Measurements from ENCODE around the gene ELMO1. TPM values are rescaled to one million over a fixed set of nuclear protein-coding genes. Genes with fewer than 3 reads are reported as not detected.

The ELMO1 gene
- polyA plus RNA-seq, 2 of the 4 experiments (the other 2 are of a cell fraction) = 2.3 to 6.1 TPM

DNA sequence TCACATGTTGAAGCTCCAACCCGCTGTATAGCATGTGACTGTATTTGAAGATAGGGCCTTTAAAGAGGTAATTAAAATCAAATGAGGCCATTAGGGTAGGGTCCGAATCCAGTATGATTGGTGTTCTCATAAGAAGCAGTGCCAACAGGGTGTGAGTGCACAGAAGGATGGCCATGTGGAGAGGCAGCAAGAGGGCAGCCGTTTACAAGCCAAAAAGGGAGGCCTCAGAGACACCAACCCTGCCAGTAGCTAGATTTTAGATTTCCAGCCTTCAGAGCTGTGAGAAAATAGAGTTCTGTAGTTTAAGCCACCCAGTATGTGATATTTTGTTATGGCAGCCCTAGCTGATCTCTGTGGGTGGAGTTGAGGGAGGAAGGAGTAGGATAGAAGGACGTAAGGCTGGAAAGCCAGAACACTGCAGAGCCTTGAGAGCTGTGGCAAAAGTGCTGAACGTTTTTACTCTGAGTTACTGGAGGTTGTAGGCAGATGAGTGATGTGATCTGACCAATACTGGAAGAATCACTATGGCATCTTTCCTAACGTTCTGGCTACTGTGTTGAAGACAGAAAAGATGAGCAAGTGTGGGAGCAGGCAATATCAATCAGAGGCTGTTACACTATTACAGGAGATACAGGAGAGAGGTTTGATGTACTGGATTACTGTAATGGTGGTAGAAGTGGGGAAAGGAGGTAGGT is 334.9 kb downstream of the ELMO1 start:
- DNase-seq (ENCODE audit: low read depth in 1 of 2, low spot score in 1 of 2) = no peak
- POLR2A ChIA-PET = no interaction called here
- CTCF ChIA-PET = interaction anchor here (0.6 kb wide), 1 partner anchor 20 kb away, joined by 3 read pairs; no protein-coding TSS in a partner anchor
- no peak for ATAC-seq
- H3K4me1 ChIP-seq = no peaks in the 10 kb centered on the region
- no peaks in the 10 kb centered on the region for H3K9me3 ChIP-seq
- no peak overlapping the region for H3K27ac ChIP-seq
- 32% methylated on average over 6 of the region's 6 CpGs for WGBS (ENCODE audit: missing lambda C conversion rate)
- no peak overlapping the region for H3K4me2 ChIP-seq
- H3K4me3 ChIP-seq = no peak overlapping the region
- FAIRE-seq = no peak
- no peak for TF ChIP-seq CBX8 (IDR thresholded peaks at IDR 0.05)
- TF ChIP-seq MAZ (IDR thresholded peaks at IDR 0.05; ENCODE audit: borderline replicate concordance, low read depth, low read length) = no peak
- no peak for TF ChIP-seq CHD2 (IDR thresholded peaks at IDR 0.05; ENCODE audit: low read length, partially characterized antibody)
- TF ChIP-seq MAFK (IDR thresholded peaks at IDR 0.05; ENCODE audit: partially characterized antibody) = no peak
- TF ChIP-seq ZC3H11A (IDR thresholded peaks at IDR 0.05) = no peak
- TF ChIP-seq FOSB (CRISPR knock-in tag; IDR thresholded peaks at IDR 0.05) = no peak
- no peak for TF ChIP-seq RCOR1 (IDR thresholded peaks at IDR 0.05; ENCODE audit: low read depth, low read length)
- no peak for TF ChIP-seq RNF2 (IDR thresholded peaks at IDR 0.05; ENCODE audit: borderline replicate concordance, low read depth)
- no peak for TF ChIP-seq SREBF2 (IDR thresholded peaks at IDR 0.05)
- no peak for TF ChIP-seq PHF8 (IDR thresholded peaks at IDR 0.05; ENCODE audit: borderline replicate concordance, low read depth)
- TF ChIP-seq JUN (IDR thresholded peaks at IDR 0.05) = no peak
- TF ChIP-seq ZNF302 (CRISPR knock-in tag; IDR thresholded peaks at IDR 0.05) = no peak
- TF ChIP-seq NFE2L2 (conservative IDR thresholded peaks at IDR 0.05; ENCODE audit: low read length) = no peak
- no peak for TF ChIP-seq CHD4 (IDR thresholded peaks at IDR 0.05; ENCODE audit: borderline replicate concordance)
- no peak for TF ChIP-seq MAX (IDR thresholded peaks at IDR 0.05)
- TF ChIP-seq NR3C1 (IDR thresholded peaks at IDR 0.05) = no peak

DNA sequence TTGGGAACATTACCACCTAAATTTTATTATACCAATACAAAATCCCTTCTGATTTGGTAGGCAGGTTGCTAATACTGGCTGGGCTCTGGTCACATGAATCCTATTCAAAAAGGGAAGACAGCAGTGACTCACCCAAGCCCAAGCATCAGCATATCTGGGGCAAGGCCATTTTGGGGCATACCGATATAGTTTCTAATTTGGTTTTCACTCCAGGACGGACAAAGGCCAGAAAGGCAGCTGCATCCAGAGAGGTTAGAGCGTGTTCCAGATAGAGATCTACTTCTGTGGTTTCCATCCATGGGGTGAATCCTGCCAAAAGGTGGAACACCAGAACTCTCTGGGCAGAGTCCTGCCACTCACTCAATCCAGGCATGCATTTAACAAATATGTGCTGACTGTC is 335.8 kb downstream of the ELMO1 start:
- Histone ChIP-seq H3K4me3 (no peak overlapping the region), H3K4me1 (no peaks in the 10 kb centered on the region), H3K27ac (no peak overlapping the region), H3K4me2 (no peak overlapping the region), H3K9me3 (no peaks in the 10 kb centered on the region)
- WGBS (ENCODE audit: missing lambda C conversion rate) = 67% methylated on average over 3 of the region's 3 CpGs
- DNase-seq (ENCODE audit: low read depth in 1 of 2, low spot score in 1 of 2) (no peak), FAIRE-seq (no peak), ATAC-seq (no peak)
- ChIA-PET POLR2A (no interaction called here), CTCF (no interaction called here)
- no peak for TF ChIP-seq EHF (CRISPR knock-in tag; IDR thresholded peaks at IDR 0.05)
- TF ChIP-seq RCOR1 (IDR thresholded peaks at IDR 0.05; ENCODE audit: low read depth, low read length) = no peak
- no peak for TF ChIP-seq HDAC2 (IDR thresholded peaks at IDR 0.05)
- TF ChIP-seq MAFK (IDR thresholded peaks at IDR 0.05; ENCODE audit: partially characterized antibody) = no peak
- TF ChIP-seq CBX2 (IDR thresholded peaks at IDR 0.05; ENCODE audit: borderline replicate concordance, low read depth) = no peak
- TF ChIP-seq, protein P1, sequence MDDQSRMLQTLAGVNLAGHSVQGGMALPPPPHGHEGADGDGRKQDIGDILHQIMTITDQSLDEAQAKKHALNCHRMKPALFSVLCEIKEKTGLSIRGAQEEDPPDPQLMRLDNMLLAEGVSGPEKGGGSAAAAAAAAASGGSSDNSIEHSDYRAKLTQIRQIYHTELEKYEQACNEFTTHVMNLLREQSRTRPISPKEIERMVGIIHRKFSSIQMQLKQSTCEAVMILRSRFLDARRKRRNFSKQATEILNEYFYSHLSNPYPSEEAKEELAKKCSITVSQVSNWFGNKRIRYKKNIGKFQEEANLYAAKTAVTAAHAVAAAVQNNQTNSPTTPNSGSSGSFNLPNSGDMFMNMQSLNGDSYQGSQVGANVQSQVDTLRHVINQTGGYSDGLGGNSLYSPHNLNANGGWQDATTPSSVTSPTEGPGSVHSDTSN (IDR thresholded peaks at IDR 0.05) = no peak
- no peak for TF ChIP-seq CHD2 (IDR thresholded peaks at IDR 0.05; ENCODE audit: low read length, partially characterized antibody)
- TF ChIP-seq, protein P2, sequence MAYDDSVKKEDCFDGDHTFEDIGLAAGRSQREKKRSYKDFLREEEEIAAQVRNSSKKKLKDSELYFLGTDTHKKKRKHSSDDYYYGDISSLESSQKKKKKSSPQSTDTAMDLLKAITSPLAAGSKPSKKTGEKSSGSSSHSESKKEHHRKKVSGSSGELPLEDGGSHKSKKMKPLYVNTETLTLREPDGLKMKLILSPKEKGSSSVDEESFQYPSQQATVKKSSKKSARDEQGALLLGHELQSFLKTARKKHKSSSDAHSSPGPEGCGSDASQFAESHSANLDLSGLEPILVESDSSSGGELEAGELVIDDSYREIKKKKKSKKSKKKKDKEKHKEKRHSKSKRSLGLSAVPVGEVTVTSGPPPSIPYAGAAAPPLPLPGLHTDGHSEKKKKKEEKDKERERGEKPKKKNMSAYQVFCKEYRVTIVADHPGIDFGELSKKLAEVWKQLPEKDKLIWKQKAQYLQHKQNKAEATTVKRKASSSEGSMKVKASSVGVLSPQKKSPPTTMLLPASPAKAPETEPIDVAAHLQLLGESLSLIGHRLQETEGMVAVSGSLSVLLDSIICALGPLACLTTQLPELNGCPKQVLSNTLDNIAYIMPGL (CRISPR knock-in tag; IDR thresholded peaks at IDR 0.05; ENCODE audit: borderline replicate concordance) = no peak
- no peak for TF ChIP-seq RFX5 (IDR thresholded peaks at IDR 0.05)
- TF ChIP-seq TFCP2L1 (CRISPR knock-in tag; IDR thresholded peaks at IDR 0.05) = no peak
- no peak for TF ChIP-seq JUN (IDR thresholded peaks at IDR 0.05)
- TF ChIP-seq HOXB5 (CRISPR knock-in tag; IDR thresholded peaks at IDR 0.05) = no peak
- TF ChIP-seq NR3C1 (IDR thresholded peaks at IDR 0.05) = no peak
- no peak for TF ChIP-seq PHF8 (IDR thresholded peaks at IDR 0.05; ENCODE audit: borderline replicate concordance, low read depth)
- no peak for TF ChIP-seq HOXB13 (CRISPR knock-in tag; IDR thresholded peaks at IDR 0.05; ENCODE audit: low read depth)
- TF ChIP-seq, protein P3, sequence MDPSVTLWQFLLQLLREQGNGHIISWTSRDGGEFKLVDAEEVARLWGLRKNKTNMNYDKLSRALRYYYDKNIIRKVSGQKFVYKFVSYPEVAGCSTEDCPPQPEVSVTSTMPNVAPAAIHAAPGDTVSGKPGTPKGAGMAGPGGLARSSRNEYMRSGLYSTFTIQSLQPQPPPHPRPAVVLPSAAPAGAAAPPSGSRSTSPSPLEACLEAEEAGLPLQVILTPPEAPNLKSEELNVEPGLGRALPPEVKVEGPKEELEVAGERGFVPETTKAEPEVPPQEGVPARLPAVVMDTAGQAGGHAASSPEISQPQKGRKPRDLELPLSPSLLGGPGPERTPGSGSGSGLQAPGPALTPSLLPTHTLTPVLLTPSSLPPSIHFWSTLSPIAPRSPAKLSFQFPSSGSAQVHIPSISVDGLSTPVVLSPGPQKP (IDR thresholded peaks at IDR 0.05; ENCODE audit: low read depth, low read length) = no peak
- TF ChIP-seq POLR2A (IDR thresholded peaks at IDR 0.05; ENCODE audit: low read length) = no peak

All from A549 (cell line).